Measurements from ENCODE around the gene UBE2B. TPM values are rescaled to one million over a fixed set of nuclear protein-coding genes. Genes with fewer than 3 reads are reported as not detected.

The UBE2B gene
- total RNA-seq, 4 donors from 2014 or later: 61.6 to 124 (median 69.2) TPM

DNA sequence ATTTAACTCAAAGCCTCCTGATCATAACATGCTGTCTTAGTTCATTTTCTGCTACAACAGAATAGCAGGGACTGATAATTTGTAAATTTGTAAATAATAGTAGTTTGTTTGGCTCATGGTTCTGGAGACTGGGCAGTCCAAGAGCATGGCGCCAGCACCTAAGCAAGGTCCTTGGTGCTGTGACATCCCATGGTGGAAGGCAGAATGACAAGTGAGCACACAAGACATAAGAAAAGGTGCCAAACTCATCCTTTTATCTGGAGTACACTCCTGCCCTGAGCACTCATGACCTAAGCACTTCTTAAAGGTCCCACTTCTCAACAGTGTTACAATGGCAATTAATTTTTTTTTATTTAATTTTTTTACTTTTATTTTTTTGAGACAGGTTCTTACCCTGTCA is 16.1 kb downstream of the UBE2B start:
- DNase-seq (ENCODE audit: low spot score in 2 of 2): no peak
- WGBS, 2 donors: 95 to 98% methylated on average over 1 of the region's 1 CpG
- no peaks in the 10 kb centered on the region for H3K27me3 ChIP-seq
- H3K36me3 ChIP-seq: peaks cover 3 to 100% (median 35%) of the 10 kb centered on the region in 3 donors
- H3K9me3 ChIP-seq: no peaks in the 10 kb centered on the region
- TF ChIP-seq EP300 (IDR thresholded peaks at IDR 0.05): no peak
- TF ChIP-seq POLR2A (IDR thresholded peaks at IDR 0.05): no peak
- TF ChIP-seq, protein P1, sequence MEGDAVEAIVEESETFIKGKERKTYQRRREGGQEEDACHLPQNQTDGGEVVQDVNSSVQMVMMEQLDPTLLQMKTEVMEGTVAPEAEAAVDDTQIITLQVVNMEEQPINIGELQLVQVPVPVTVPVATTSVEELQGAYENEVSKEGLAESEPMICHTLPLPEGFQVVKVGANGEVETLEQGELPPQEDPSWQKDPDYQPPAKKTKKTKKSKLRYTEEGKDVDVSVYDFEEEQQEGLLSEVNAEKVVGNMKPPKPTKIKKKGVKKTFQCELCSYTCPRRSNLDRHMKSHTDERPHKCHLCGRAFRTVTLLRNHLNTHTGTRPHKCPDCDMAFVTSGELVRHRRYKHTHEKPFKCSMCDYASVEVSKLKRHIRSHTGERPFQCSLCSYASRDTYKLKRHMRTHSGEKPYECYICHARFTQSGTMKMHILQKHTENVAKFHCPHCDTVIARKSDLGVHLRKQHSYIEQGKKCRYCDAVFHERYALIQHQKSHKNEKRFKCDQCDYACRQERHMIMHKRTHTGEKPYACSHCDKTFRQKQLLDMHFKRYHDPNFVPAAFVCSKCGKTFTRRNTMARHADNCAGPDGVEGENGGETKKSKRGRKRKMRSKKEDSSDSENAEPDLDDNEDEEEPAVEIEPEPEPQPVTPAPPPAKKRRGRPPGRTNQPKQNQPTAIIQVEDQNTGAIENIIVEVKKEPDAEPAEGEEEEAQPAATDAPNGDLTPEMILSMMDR (IDR thresholded peaks at IDR 0.05): no peak
- H3K4me1 ChIP-seq: peaks cover 0 to 5% (median 0%) of the 10 kb centered on the region in 4 donors
- no peak overlapping the region for H3K27ac ChIP-seq
- H3K4me3 ChIP-seq: no peak overlapping the region

GRCh38 chr5:134392301-134392700 is 20.9 kb downstream of the UBE2B start:
- peaks cover 9 to 100% (median 32%) of the 10 kb centered on the region in 3 donors for H3K36me3 ChIP-seq
- no peaks in the 10 kb centered on the region for H3K9me3 ChIP-seq
- H3K27ac ChIP-seq: no peak overlapping the region
- 87 to 88% methylated on average over 2 of the region's 2 CpGs for WGBS, 2 donors
- H3K27me3 ChIP-seq: no peaks in the 10 kb centered on the region
- no peak for DNase-seq (ENCODE audit: low spot score in 2 of 2)
- TF ChIP-seq EP300 (IDR thresholded peaks at IDR 0.05) (no peak), POLR2A (IDR thresholded peaks at IDR 0.05) (no peak)
- TF ChIP-seq, protein P1 (IDR thresholded peaks at IDR 0.05): no peak
- no peaks in the 10 kb centered on the region for H3K4me1 ChIP-seq
- H3K4me3 ChIP-seq: no peak overlapping the region

GRCh38 chr5:134394932-134395331 is 23.6 kb downstream of the UBE2B start:
- no peak overlapping the region for H3K4me3 ChIP-seq
- TF ChIP-seq EP300 (IDR thresholded peaks at IDR 0.05) (no peak), POLR2A (IDR thresholded peaks at IDR 0.05) (no peak)
- TF ChIP-seq, protein P1 (IDR thresholded peaks at IDR 0.05): no peak
- H3K36me3 ChIP-seq: peaks cover 6 to 96% (median 24%) of the 10 kb centered on the region in 3 donors
- H3K4me1 ChIP-seq: no peaks in the 10 kb centered on the region
- no peak overlapping the region for H3K27ac ChIP-seq
- H3K27me3 ChIP-seq: no peaks in the 10 kb centered on the region
- DNase-seq (ENCODE audit: low spot score in 2 of 2): no peak
- WGBS, 2 donors: 95 to 97% methylated on average over 7 of the region's 7 CpGs
- no peaks in the 10 kb centered on the region for H3K9me3 ChIP-seq

DNA sequence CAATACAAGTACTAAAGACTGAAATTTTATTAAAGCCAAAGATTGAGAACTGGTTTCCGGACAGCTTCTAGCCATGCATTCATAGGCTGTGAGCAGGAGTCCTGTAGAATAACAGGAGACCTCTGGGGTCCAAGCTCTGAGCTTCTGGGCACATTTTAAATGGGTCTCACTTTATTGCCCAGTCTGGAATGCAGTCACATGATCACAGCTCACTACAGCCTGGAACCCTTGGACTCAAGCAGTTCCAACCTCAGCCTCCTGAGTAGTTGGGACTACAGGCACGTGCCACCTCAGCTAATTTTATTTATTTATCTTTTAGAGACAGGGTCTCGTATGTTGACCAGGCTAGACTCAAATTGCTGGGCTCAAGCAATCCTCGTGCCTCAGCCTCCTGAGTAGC is 24.9 kb downstream of the UBE2B start:
- Histone ChIP-seq H3K27ac (no peak overlapping the region), H3K36me3 (peaks cover 6 to 87% (median 22%) of the 10 kb centered on the region in 3 donors), H3K27me3 (no peaks in the 10 kb centered on the region), H3K9me3 (no peaks in the 10 kb centered on the region), H3K4me3 (no peak overlapping the region), H3K4me1 (no peaks in the 10 kb centered on the region)
- WGBS, 2 donors: 75 to 89% methylated on average over 4 of the region's 4 CpGs
- TF ChIP-seq, protein P1 (IDR thresholded peaks at IDR 0.05): no peak
- TF ChIP-seq EP300 (IDR thresholded peaks at IDR 0.05) (no peak), POLR2A (IDR thresholded peaks at IDR 0.05) (no peak)
- DNase-seq (ENCODE audit: low spot score in 2 of 2): no peak

GRCh38 chr5:134397196-134397595 is 25.8 kb downstream of the UBE2B start:
- Histone ChIP-seq H3K27ac (no peak overlapping the region), H3K9me3 (no peaks in the 10 kb centered on the region), H3K4me1 (no peaks in the 10 kb centered on the region), H3K27me3 (no peaks in the 10 kb centered on the region), H3K36me3 (peaks cover 8 to 86% (median 14%) of the 10 kb centered on the region in 3 donors), H3K4me3 (no peak overlapping the region)
- 89 to 94% methylated on average over 2 of the region's 2 CpGs for WGBS, 2 donors
- DNase-seq (ENCODE audit: low spot score in 2 of 2): no peak
- TF ChIP-seq, protein P1 (IDR thresholded peaks at IDR 0.05): no peak

Data from tibial nerve (tissue), 4 donors.